Neutrophil (primary cell): ENCODE measurements around the gene PIP4K2B.

Experiments used
- H3K27ac ChIP-seq: fragments of 200-600 bp; sonication (generic); 2 replicates; pipeline ENCODE4 v1.5.1; 2016; ENCODE audit warnings: mild to moderate bottlenecking, moderate library complexity
- H3K27me3 ChIP-seq: fragments of 200-600 bp; sonication (generic); 2 replicates; pipeline ENCODE4 v1.6.0; 2016; ENCODE audit warnings: mild to moderate bottlenecking
- H3K36me3 ChIP-seq: fragments of 200-600 bp; sonication (generic); 2 replicates; pipeline ENCODE4 v1.5.1; 2017
- H3K4me1 ChIP-seq, 2 experiments: fragments of 200-600 bp in 1 of 2; sonication (generic) in 1 of 2; 1 replicate in 1 of 2; 2 replicates in 1 of 2; pipeline versions ENCODE4 v1.5.1 to v1.6.1; 2013 to 2016; ENCODE audit warnings: low read depth in 1 of 2, low read length in 1 of 2, mild to moderate bottlenecking in 1 of 2, moderate library complexity in 1 of 2; ENCODE audit not compliant: control insufficient read depth in 1 of 2, insufficient read depth in 1 of 2
- H3K4me3 ChIP-seq, 2 experiments: fragments of 200-600 bp in 1 of 2; sonication (generic) in 1 of 2; 1 replicate in 1 of 2; 2 replicates in 1 of 2; pipeline ENCODE4 v1.5.1; 2013 to 2016; ENCODE audit warnings: low read depth in 1 of 2, low read length in 1 of 2, mild to moderate bottlenecking in 1 of 2, moderate library complexity in 1 of 2
- H3K9me3 ChIP-seq: fragments of 200-600 bp; sonication (generic); 2 replicates; pipeline ENCODE4 v1.5.1; 2016
- CTCF ChIP-seq: fragments of 200-600 bp; sonication (generic); IDR thresholded peaks from 2 replicates; pipeline ENCODE4 v1.5.1; 2016; ENCODE audit warnings: antibody characterized with exemption

PIP4K2B gene

GRCh38 chr17:38732376-38733281 is 66.7 kb downstream of the PIP4K2B start:
- H3K4me1 ChIP-seq = peaks cover 30 to 32% of the 10 kb centered on the region in 2 experiments
- H3K9me3 ChIP-seq = no peaks in the 10 kb centered on the region
- H3K27me3 ChIP-seq = peaks cover 24% of the 10 kb centered on the region
- H3K36me3 ChIP-seq = no peaks in the 10 kb centered on the region
- H3K27ac ChIP-seq = no peak overlapping the region
- no peak for TF ChIP-seq CTCF
- no peak overlapping the region for H3K4me3 ChIP-seq

- Histone ChIP-seq H3K4me3 (no peak overlapping the region), H3K9me3 (no peaks in the 10 kb centered on the region), H3K36me3 (no peaks in the 10 kb centered on the region), H3K4me1 (peaks cover 36 to 39% of the 10 kb centered on the region in 2 experiments), H3K27ac (peak overlapping the region; percentile 91), H3K27me3 (peaks cover 15% of the 10 kb centered on the region)
- TF ChIP-seq CTCF = no peak
Measured at GRCh38 chr17:38731526-38732294, 67.6 kb downstream of the PIP4K2B start.

GRCh38 chr17:38730526-38731379 is 68.6 kb downstream of the PIP4K2B start:
- no peak for TF ChIP-seq CTCF
- peaks cover 36 to 39% of the 10 kb centered on the region in 2 experiments for H3K4me1 ChIP-seq
- H3K27me3 ChIP-seq = peaks cover 5% of the 10 kb centered on the region
- H3K36me3 ChIP-seq = no peaks in the 10 kb centered on the region
- peak overlapping the region; percentile 55 for H3K4me3 ChIP-seq
- H3K27ac ChIP-seq = peak overlapping the region; percentile 91
- no peaks in the 10 kb centered on the region for H3K9me3 ChIP-seq

GRCh38 chr17:38729886-38730525 is 69.3 kb downstream of the PIP4K2B start, which contains the start of gene CISD3:
TSS of gene CISD3 (plus strand) at chr17:38730341. CDS start at chr17:38730359, 18 bp downstream.
- Histone ChIP-seq H3K9me3 (no peaks in the 10 kb centered on the region), H3K27me3 (no peaks in the 10 kb centered on the region), H3K27ac (peak within 1 kb of the TSS; percentile 91), H3K4me3 (peak within 1 kb of the TSS; percentile 71 to 72), H3K36me3 (peaks cover 4% of the 10 kb centered on the region), H3K4me1 (peaks cover 36 to 39% of the 10 kb centered on the region in 2 experiments)
- peak; percentile 92 for TF ChIP-seq CTCF
